ENCODE results near the gene RAE1.
"Not testable (repeated sequence)": the region's sequence is repeated elsewhere in the genome, so short reads cannot be mapped to it uniquely, and the experiment has no call there.

Gene RAE1

GRCh38 chr20:57326667-57327455 lies 24.2 kb upstream of the RAE1 start:
- DNase-seq, result peak; percentile 84

- no peak for DNase-seq
Observed at GRCh38 chr20:57327820-57328219, 23.2 kb upstream of the RAE1 start.

- no peak for DNase-seq
Observed at GRCh38 chr20:57329608-57330221, 21.3 kb upstream of the RAE1 start, which contains the start of gene SPO11. Gene SPO11 (plus strand): TSS chr20:57329803. CDS start chr20:57329868, 65 bp downstream.

- DNase-seq, result no peak
Observed at GRCh38 chr20:57330998-57331397, 20.1 kb upstream of the RAE1 start.

GRCh38 chr20:57332105-57333089 lies 18.7 kb upstream of the RAE1 start:
- peak; percentile 12 for DNase-seq

GRCh38 chr20:57335392-57335791 lies 15.7 kb upstream of the RAE1 start:
- no peak for DNase-seq

GRCh38 chr20:57341663-57342062 lies 9.4 kb upstream of the RAE1 start:
- DNase-seq, result no peak

GRCh38 chr20:57342829-57343228 lies 8.2 kb upstream of the RAE1 start:
- DNase-seq, result no peak

- DNase-seq, result peak; percentile 67
Observed at GRCh38 chr20:57346477-57346876, 4.6 kb upstream of the RAE1 start.

- no peak for DNase-seq
Observed at GRCh38 chr20:57347393-57347792, 3.7 kb upstream of the RAE1 start.

GRCh38 chr20:57348200-57348921 lies 2.7 kb upstream of the RAE1 start:
- not testable (repeated sequence) for DNase-seq

GRCh38 chr20:57348922-57349574 lies 2.0 kb upstream of the RAE1 start:
- DNase-seq, result not testable (repeated sequence)

GRCh38 chr20:57350081-57350710 lies 859 bp upstream of the RAE1 start:
- DNase-seq, result no peak

GRCh38 chr20:57350726-57351041 lies 371 bp upstream of the RAE1 start:
- DNase-seq, result not testable (repeated sequence)

- no peak for DNase-seq
Observed at GRCh38 chr20:57352305-57352704, 1.2 kb downstream of the RAE1 start.

GRCh38 chr20:57353351-57353750 lies 2.3 kb downstream of the RAE1 start:
- DNase-seq, result no peak

- DNase-seq, result no peak
Observed at GRCh38 chr20:57361517-57361916, 10.5 kb downstream of the RAE1 start.

GRCh38 chr20:57364451-57364850 lies 13.4 kb downstream of the RAE1 start:
- no peak for DNase-seq

- DNase-seq, result no peak
Observed at GRCh38 chr20:57369596-57369995, 18.5 kb downstream of the RAE1 start.

- no peak for DNase-seq
Observed at GRCh38 chr20:57370316-57370715, 19.3 kb downstream of the RAE1 start.

- peak; percentile 98 for DNase-seq
Observed at GRCh38 chr20:57371363-57371762, 20.3 kb downstream of the RAE1 start.

- no peak for DNase-seq
Observed at GRCh38 chr20:57372157-57372556, 21.1 kb downstream of the RAE1 start.

Measured in NCI-H526 treated with DMSO at 0.1 percent for 48 hours (cell line).